Right lobe of liver (tissue), 6 donors: Measurements from ENCODE around the gene AFP. TPM values are rescaled to one million over a fixed set of nuclear protein-coding genes. Genes with fewer than 3 reads are reported as not detected.
"Not testable (repeated sequence)": the region's sequence is repeated elsewhere in the genome, so short reads cannot be mapped to it uniquely, and the experiment has no call there.

Experiments
- ATAC-seq, 4 donors: fragments of 200-7000 bp; cut with Tn5 transposase; one replicate each; pipeline ENCODE4 v1.9.1; 2020; ENCODE audit warnings: mild to moderate bottlenecking in 4 of 4, moderate library complexity in 4 of 4
- DNase-seq, 3 donors: peaks; one replicate each; pipeline ENCODE4 v3.0.0-alpha.2; 2020
- H3K27ac ChIP-seq, 3 donors: fragments of 200-600 bp; one replicate each; pipeline ENCODE4 v1.8.0; 2022
- H3K27me3 ChIP-seq, 2 donors: fragments of 200-600 bp; one replicate each; pipeline ENCODE4 v1.8.0; 2022
- H3K36me3 ChIP-seq, 4 donors: fragments of 200-600 bp; sonication (generic) in 1 of 4; one replicate each; pipeline versions ENCODE4 v1.5.1 to v1.8.0; 2017 to 2022; ENCODE audit warnings: control low read depth in 1 of 4
- H3K4me1 ChIP-seq, 4 donors: fragments of 200-600 bp; sonication (generic) in 1 of 4; one replicate each; pipeline versions ENCODE4 v1.5.1 to v1.8.0; 2017 to 2022; ENCODE audit warnings: control low read depth in 1 of 4
- H3K4me3 ChIP-seq, 3 donors: fragments of 200-600 bp; one replicate each; pipeline ENCODE4 v1.8.0; 2022
- H3K9me3 ChIP-seq, 4 donors: fragments of 200-600 bp; sonication (generic) in 1 of 4; one replicate each; pipeline versions ENCODE4 v1.5.1 to v1.8.0; 2017 to 2022; ENCODE audit warnings: control low read depth in 1 of 4
- CTCF ChIP-seq, 4 donors: fragments of 200-600 bp in 3 of 4; fragments of 450-650 bp in 1 of 4; IDR thresholded peaks; one replicate each; pipeline versions ENCODE4 v1.5.1 to v1.8.0; 2016 to 2022; ENCODE audit warnings: antibody characterized with exemption in 4 of 4, mild to moderate bottlenecking in 2 of 4
- POLR2A ChIP-seq: fragments of 450-650 bp; IDR thresholded peaks from one replicate; pipeline ENCODE4 v1.6.1; 2017; ENCODE audit warnings: antibody characterized with exemption, mild to moderate bottlenecking
- WGBS: methylation state at CpG from one replicate; pipeline ENCODE4 v1.1.6; 2018; ENCODE audit warnings: low coverage, low lambda C conversion rate; ENCODE audit not compliant: insufficient coverage; ENCODE audit errors: missing lambda C conversion rate; 5-methylcytosine and 5-hydroxymethylcytosine counted together
- intact Hi-C, 2 donors: fragments of 100-400 bp; cut with DNase I; formaldehyde crosslinking; loops; one replicate each; pipeline versions ENCODE4 v1.11.2 to v1.14.1; 2022
- long read RNA-seq: library from polyadenylated mRNA; unstranded; transcript quantifications from one replicate; pipeline ENCODE4 v2.0.0, GENCODE V29; 2019
- total RNA-seq, 6 experiments: library from RNA; depleted of rRNA in 2 of 6; stranded (reverse); fragments of >200 nt in 2 of 6; fragmentation: NEBNext Ultra II Directional in 3 of 6; extraction: Animal tissue kit (Norgen Biotek cat#: 25700) in 3 of 6; gene quantifications; one replicate each; pipeline versions ENCODE4 v1.1.0 to v1.2.4, GENCODE V29; 2016 to 2023
- donor health status: DM: no; HTN: yes; CAD: no.
- donor health status: DM: no; HTN: no; CAD: no.
- donor health status: DM: no; HTN: no; CAD: no.
- donor health status: DM: no; HTN: yes; CAD: no.
- donor health status: DM: no; HTN: yes; CAD: no.

The AFP gene
- total RNA-seq = 1 to 10 TPM in 4 of 6 experiments, under 1 TPM in 1, not detected in 1; 0.78 to 3.8 (median 3.4) TPM
- long read RNA-seq = 0 reads

- Histone ChIP-seq H3K4me3 (no peak within 1 kb of the TSS), H3K27me3 (no peaks in the 10 kb centered on the region), H3K27ac (no peak within 1 kb of the TSS), H3K4me1 (peaks cover 0 to 26% (median 8%) of the 10 kb centered on the region in 4 donors), H3K9me3 (no peaks in the 10 kb centered on the region), H3K36me3 (no peaks in the 10 kb centered on the region)
- TF ChIP-seq CTCF (IDR thresholded peaks at IDR 0.05) (no peak), POLR2A (no peak)
- ATAC-seq (no peak), DNase-seq (no peak)
- intact Hi-C loops = no loop called here
- WGBS = 75% methylated on average over 1 of the region's 1 CpG
These were observed at the start of gene AFP for GRCh38 chr4:73435984-73436383. Gene AFP (plus strand): TSS chr4:73436221. CDS start chr4:73436263, 42 bp downstream.

- TF ChIP-seq CTCF (IDR thresholded peaks at IDR 0.05) = no peak
- TF ChIP-seq POLR2A = no peak
These were observed 48.5 kb upstream of the AFP start for GRCh38 chr4:73387552-73387951.

GRCh38 chr4:73388887-73389286 lies 47.1 kb upstream of the AFP start:
- intact Hi-C loops = no loop called here
- Histone ChIP-seq H3K4me1 (peaks cover 0 to 53% (median 9%) of the 10 kb centered on the region in 4 donors), H3K9me3 (no peaks in the 10 kb centered on the region), H3K36me3 (no peaks in the 10 kb centered on the region), H3K4me3 (no peak overlapping the region), H3K27ac (peak overlapping the region in 2 of 3 donors; percentile 57 to 60), H3K27me3 (no peaks in the 10 kb centered on the region)
- no peak for DNase-seq
- 45% methylated on average over 1 of the region's 1 CpG for WGBS
- ATAC-seq = peak; percentile 71 to 94 (median 79)
- TF ChIP-seq POLR2A (no peak), CTCF (IDR thresholded peaks at IDR 0.05) (no peak)

More at GRCh38 chr4:73387552-73387951, 48.5 kb upstream of the AFP start:
- ATAC-seq = no peak
- Histone ChIP-seq H3K27ac (no peak overlapping the region), H3K36me3 (no peaks in the 10 kb centered on the region), H3K4me1 (peaks cover 0 to 52% (median 10%) of the 10 kb centered on the region in 4 donors), H3K27me3 (no peaks in the 10 kb centered on the region), H3K4me3 (no peak overlapping the region), H3K9me3 (no peaks in the 10 kb centered on the region)
- DNase-seq = no peak
- intact Hi-C loops = no loop called here

- Histone ChIP-seq H3K4me1 (peaks cover 0 to 46% (median 9%) of the 10 kb centered on the region in 4 donors), H3K27ac (peak overlapping the region in 2 of 3 donors; percentile 57 to 60)
- H3K4me3 ChIP-seq, H3K27me3 ChIP-seq, H3K9me3 ChIP-seq, ATAC-seq, intact Hi-C loops, DNase-seq, H3K36me3 ChIP-seq: not testable (repeated sequence)
- WGBS = 94% methylated on average over 2 of the region's 2 CpGs
These were observed 46.4 kb upstream of the AFP start for GRCh38 chr4:73389663-73390062.

GRCh38 chr4:73391774-73392173 lies 44.2 kb upstream of the AFP start:
- intact Hi-C loops = no loop called here
- no peak for DNase-seq
- H3K27me3 ChIP-seq = no peaks in the 10 kb centered on the region
- H3K36me3 ChIP-seq = no peaks in the 10 kb centered on the region
- peak in 3 of 4 donors; percentile 22 to 48 (median 35) for ATAC-seq
- H3K4me3 ChIP-seq = no peak overlapping the region
- no peaks in the 10 kb centered on the region for H3K9me3 ChIP-seq
- peaks cover 0 to 50% (median 14%) of the 10 kb centered on the region in 4 donors for H3K4me1 ChIP-seq
- no peak for TF ChIP-seq POLR2A
- TF ChIP-seq CTCF (IDR thresholded peaks at IDR 0.05) = no peak
- peak overlapping the region in 2 of 3 donors; percentile 19 to 37 for H3K27ac ChIP-seq
